Mucosa of gallbladder (tissue), 1 donor: ENCODE measurements around the gene RASSF5. TPM values are rescaled to one million over a fixed set of nuclear protein-coding genes. Genes with fewer than 3 reads are reported as not detected.

Experiments used
- DNase-seq: peaks from one replicate; pipeline ENCODE4 v3.0.0-alpha.2; 2020; ENCODE audit warnings: low spot score
- total RNA-seq: library from RNA; stranded (reverse); gene quantifications from one replicate; pipeline ENCODE4 v1.2.1, GENCODE V29; 2021
- donor health status: DM: no; HTN: no; CAD: no.

The RASSF5 gene
- total RNA-seq, 1 donor from 2014 or later: 49.5 TPM

DNA sequence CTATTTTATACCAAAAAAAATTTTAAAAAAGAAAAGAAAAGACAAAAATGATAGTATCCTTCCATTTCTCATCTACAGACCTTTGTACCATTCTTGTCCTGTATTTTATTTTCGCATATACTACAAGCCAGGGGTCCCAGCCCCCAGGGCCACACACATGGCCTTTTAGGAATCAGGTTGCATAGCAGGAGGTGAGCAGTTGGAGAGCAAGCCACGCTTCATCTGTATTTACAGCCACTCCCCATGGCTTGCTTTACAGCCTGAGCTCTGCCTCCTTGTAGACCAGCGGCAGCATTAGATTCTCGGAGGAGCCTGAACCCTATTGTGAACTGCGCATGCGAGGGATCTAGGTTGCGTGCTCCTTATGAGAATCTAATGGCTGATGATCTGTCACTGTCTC is 39.8 kb downstream of the RASSF5 start:
- DNase-seq: no peak

DNA sequence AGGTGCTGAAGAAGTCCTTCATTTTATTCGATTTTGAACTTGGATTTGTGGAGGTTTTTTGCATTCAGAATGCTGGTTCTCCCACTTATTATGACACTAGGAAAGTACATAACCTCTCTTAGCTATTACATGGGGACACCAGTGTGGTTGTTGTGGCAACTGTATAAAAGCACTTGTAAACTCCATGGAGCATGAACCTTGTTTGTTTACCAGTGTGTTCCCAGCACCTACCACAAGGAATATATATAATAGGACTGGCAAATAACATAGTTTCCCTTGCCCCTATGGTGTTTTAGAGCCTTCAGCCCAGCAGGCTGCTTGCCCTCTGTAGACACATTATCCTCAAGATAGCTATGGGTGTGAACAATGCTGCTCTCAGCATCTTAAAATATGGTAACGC is 43.1 kb downstream of the RASSF5 start:
- no peak for DNase-seq

DNA sequence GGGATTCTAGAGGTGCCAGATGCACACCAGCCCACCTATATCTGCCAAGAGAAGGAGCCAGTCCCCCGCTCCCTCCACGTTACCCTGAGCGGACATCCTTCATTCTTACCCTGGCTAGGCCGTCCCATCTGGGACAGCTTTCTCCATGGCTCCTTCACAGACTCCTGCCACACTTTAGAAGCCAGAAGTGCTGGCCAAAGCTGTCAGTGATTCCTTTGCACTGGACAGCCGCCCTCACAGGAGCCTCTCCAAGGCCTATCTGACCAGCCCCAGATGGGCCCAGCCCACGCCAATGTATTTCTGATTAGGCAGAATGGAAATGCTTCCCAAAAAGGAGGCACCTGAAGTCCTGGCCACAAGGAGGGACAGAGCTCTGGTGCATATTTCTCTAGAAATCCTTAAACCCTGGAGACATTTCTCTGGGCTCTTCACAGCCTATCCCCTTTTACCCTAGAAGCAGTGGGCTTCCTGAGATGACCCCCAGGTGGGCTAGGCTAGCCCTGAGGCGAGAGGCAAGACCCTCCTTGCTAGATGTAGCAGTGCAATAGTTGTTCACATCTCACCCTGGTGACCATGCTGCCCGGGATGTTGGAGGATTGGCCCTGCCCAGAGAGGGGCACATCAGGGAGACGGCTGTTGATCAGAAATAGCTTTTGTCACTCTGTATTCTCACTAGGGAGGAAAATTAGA is 44.1 kb downstream of the RASSF5 start:
- DNase-seq: no peak

DNA sequence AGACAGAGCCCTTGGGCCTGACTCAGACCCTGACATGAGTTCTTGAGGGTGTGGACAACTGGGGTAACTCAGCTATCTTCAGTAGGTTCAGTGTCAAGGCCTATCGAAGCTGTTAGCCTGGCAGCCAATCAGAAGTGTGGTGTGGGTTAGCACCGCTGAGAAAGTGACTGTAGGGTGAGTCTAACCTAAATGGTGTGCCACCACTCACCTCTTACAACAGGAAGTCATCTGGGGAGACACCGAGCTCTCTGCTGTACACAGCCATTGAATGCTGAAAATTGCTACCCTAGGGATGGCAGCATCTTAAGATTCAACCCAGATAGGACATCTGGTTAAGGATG is 44.6 kb downstream of the RASSF5 start:
- DNase-seq: no peak

DNA sequence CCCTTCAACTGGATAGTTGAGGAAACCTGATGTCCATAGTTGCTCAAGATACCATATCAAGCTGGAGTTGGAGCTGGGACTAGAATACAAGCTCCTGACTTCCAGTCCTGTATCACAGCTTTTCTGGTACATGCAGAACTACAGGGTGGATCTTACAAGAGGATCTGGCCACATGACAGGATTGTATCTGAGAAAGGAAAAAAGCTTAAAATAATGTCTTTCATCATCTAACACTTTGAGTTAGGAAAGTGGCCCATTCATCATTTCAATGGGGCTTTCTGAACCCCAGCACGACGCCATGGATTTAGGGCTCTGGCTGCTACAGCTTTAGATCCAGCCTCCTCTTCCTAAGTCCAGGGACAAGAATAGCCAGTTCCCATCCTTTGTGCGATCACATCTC is 46.9 kb downstream of the RASSF5 start:
- DNase-seq: no peak

DNA sequence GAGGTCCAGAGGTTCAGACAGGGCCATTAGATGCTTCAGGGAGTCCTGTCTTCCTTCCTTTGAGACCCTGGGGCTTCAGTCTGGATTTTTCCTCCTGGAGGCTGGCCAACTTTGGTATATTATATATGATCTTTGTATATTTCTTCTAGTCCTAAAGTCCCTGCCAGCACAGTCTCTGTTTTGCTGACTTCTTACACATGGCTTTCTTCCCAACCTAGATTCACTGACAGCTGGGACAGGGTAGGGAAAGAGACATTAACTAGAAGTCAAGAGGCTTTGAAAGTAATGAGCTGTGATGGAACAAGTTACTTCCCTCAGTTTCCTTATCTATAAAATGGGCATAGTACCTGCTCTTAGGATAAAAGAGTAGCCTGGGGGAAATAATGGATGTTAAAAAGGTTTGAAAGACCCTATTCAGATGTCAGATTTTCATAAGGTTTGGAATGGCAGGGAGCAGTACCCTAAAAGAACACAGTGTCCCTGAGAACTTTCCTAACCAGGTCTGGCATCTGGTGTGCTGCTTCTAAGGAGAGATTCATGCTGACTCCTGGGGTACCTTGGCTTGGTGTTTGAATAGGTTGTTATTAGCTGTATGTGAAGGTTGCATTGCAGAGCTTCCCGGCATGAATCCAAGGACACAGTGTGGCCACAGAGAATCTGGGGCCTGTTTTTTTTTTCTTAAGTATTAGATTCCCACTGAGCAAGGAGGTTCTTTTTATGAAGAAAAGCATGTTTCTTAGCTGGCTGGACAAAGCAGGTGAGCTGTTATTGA is 47.6 kb downstream of the RASSF5 start:
- DNase-seq: no peak

DNA sequence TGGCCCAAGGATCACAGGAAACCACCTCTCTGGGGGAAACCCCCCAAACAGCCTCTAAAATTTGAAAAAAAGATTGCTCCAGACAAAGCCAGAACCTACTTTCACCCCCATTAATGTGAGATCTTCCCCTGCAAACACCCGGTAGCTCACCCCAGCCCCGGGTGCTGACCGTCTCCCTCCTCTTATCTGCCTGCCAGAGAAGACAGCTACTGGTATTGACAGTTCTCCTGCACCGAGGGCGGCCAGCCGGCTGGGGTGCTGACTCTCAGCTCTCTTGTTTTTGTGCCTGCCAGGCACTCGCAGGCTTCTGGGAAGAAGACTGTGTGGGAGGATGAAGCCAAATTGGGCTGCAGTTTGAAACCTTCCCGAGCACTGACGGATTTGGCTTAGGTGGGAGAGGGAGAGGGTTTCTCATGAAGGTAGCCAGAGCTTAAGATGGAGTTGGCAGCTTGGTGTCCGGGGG is 48.2 kb downstream of the RASSF5 start:
- peak; percentile 41 for DNase-seq

DNA sequence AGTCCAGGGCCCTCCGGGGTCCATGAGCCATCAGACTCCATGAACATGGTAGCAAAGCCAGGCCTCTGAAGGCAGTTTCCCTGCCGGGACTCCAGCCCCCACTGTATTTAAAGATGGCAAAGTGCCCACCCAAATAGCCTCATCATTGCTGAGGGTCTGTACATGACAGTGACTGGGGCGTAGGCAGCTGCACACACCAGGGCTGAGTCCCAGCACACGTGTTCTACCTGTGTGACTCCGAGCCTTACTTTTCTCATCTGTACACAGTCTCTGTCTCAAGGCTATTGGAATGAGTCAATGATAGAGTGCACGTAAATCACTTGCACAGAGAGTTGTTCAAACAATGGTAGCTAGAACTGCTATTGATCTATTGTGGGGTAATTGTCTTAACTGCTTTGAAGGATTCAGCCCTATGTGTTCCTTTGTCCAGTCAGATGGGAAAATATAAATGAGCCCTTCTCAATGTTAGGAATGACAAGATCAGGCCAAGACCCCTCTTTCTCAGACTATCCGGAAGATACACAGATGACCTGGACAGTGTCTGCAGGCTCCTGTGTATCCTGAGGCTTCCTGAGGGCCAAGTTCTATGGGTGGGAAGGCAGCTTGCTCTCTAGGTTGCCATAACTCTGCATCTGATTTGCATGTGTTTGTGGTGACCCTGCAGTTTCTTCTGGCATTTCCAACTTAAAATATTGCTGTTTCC is 48.9 kb downstream of the RASSF5 start:
- peak; percentile 28 for DNase-seq

DNA sequence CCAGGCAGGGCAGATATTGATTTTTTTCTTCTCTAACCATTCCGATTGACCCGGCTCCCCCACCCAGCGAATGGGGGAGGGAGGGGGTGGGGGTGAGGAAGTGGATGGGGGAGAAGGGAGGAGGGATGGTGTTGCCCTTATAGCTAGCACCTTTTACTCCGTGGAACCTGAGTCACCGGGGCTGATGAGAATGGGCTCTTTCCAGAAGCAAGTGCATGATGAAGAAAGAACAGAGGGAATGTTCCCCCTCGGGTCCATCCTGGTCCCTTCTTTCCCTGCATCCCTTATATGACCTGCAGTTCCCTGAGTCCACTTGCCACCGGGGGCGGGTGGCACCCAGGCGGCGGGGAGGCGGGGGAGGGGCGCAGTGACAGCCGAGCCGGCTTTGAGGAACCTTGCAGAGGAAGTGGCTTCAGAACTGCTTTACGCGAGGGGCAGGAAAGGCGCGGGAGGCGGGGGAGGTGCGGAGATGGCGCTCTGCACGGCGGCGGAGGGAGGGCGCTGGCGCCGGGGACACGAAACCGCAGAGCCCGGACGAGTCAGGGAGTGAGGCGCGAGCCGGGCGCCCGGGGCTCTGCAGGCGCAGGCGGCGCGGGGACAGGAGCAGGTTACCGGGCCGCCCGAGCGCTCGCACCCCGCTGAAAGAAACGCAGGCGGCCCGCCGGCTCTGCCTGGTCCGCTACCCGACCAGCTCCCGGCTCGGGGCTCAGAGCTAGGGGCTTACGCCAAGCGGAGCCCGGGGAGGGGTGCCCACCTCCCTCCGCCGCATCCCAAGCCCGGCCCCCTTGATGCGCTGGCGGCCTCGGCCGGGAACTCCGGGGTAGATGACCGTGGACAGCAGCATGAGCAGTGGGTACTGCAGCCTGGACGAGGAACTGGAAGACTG is 49.7 kb downstream of the RASSF5 start:
- peak; percentile 82 for DNase-seq

DNA sequence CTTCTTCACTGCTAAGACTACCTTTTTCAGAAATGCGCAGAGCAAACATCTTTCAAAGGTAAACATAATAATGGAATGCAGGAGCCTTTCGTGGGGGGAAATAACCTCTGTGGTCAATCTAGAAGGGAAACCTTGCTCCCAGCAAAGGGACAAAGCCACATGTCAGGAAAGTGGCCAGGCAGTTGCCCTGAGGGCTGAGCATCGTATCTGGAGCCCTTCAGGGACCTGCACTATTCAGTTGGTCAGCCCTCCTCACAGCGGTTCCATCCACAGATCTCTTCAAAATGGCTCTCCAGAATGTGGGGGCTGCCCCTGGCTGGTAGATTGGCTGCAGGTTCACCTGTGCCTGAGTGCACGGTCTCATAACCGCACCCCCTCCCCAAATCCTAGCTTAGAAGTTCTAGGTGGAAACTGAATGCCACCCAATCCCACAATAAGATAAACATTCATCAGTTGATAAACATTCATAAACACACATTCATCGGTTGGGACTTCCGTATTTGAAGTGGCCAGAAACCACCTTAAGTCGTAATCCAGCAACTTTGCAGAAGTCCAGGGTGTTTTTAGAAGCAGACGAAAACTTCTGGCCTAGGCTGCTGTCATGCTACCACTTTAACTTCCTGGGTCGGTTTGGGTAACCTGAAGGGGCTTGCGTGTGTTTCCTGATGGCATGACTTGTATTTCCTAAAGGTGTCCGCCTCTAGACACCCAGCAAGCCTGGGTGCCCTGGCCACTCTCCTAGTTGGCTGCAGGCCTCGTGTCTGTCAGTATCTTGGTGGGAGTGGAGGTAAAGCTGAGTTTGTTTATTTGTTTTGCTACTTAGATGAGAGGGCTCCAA is 50.5 kb downstream of the RASSF5 start:
- DNase-seq: peak; percentile 37

DNA sequence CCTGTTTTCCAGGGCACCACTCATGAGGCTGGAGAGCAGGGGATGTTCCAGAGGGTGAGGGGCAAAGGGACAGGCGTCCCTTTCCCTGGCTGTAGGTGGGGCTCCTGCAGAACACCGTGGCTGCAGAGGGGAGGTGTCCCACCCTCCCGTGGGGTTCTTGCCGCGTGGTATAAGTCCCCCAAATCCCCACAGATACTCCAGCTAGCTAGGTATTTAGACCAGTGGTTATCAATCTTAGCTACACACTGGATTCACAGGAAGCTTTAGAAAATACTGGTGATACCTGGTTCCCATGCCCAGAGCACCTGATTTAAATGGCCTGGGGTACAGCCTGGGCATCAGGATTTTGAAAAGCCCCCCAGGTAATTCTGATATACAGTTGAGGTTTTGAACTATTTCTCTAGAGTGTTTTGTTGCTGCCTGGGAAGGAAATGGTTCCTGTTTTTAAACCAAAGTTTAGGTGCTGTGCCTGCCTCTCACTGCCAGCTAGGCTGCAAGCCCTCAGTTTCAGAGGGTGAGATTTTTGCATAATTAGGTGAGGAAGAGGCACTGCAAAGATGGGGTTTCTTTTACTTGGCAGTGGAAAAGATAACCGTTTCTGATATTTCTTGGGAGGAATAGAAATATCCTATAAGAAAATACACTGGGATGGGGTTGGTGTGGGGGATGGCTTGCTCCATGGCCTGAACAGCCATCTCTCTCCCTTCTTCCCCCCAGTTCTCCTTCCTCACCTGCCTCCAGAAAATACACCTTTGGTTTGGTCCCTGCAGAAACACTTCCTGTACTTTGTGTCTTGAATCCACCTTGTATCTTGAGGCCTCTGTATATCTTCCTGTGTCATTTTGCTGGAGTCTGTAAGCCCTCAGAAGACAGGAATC is 51.7 kb downstream of the RASSF5 start:
- no peak for DNase-seq

DNA sequence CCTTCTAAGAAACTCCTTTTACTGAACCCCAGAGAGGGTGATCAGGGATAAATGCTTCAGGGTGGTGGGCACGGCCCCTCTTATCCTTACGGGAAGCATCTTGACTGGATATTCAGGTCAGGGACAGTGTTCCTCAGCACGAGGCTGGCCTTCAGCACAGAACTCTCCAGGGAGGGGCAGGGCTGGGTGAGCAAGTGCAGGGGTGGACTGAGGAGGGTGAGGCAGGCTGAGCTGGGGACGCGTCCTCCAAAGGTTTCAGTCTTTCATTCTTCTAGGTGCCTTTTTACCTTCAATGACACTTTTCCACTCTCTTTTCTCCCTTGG is 52.3 kb downstream of the RASSF5 start:
- DNase-seq: no peak

DNA sequence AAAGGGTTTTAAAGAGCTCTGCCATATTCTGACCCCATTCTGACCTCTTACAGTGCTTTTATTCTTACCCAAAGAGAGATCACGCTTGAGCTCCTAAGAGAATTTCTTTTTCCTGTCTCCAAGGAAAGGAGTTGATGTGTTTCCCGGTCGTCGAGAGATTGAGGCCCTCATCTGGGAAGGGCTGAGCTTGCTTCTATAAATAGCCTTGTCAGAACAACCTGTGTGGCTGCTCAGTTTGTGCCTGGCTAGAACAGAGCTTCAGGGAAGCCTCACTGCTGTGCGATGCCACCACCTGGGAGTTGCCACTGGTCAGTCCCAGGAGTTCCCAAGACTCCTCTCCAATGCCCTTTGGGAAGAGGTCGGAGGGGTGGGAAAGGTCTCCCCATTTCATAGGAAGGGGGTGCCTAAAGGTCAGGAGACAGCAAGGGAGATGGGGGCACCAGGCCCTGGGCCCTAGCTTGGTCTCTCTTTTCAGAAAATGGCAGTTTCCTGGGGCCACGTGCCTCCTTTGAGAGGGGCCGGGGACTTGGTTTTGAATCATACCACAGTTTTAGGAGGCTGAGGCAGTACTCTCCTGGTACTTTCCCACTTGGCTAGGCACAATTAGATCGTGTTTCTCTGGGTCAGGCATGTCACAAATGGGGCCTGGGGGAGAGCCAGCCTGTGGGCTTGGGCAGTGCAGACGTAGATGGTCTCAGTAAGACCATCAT is 52.8 kb downstream of the RASSF5 start:
- DNase-seq: no peak

DNA sequence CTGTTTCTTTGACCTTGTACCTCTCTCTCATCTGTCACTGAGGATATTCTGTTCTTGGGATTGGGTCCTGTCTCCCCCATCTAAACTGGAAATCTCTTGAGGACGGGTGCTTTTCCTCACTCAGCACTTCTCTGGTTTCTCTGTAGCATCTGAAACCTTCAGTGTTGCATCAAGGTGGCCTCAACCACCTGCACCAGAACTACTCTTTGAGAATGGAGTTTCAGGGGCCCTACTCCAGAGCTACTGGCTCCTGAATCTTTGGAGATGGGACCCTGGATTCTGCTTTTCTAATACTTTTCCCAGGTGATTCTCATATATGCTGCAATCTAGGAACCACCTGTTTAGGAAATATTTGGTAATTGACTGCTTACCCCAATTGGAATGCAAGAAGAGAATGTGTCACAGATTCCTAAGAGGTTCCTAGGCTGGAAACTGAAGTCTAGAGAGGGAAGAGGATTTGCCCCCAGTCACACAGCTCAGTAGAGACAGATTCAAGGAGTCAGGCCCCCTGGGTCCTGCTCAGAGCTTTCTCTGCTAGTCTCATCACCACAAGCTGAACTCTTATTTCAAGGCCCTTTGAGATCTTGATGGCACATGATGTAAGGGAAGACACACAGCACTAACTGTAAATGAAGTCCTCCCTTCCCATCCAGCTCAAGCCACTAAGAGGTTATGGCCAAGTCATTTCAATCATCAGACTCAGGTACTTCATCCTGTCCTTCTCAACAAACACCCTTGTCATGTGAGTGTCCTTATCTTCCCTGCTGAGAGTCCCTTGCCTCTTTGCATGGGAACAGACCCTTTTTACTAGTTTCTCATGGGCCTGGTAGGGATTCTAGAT is 56.3 kb downstream of the RASSF5 start:
- DNase-seq: no peak

DNA sequence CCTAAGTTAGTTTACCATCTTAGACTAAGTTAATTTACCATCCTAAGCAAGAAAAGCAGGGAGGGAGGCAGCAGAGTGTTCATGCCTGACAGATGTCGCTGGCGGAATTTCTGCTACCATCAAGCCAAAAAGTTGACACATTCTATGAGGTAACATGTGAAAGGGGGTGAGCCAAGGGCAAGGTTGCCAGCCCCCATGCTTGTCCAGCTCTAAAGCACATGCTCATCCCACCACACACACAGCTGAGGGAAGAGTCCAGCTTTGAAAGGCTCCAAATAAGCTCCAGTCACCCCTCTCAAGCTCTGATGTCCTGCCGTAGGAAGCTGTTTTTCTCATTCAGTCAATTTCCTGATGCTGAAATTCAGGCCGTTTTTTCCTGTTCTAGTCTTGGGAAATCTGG is 58.7 kb downstream of the RASSF5 start:
- no peak for DNase-seq

DNA sequence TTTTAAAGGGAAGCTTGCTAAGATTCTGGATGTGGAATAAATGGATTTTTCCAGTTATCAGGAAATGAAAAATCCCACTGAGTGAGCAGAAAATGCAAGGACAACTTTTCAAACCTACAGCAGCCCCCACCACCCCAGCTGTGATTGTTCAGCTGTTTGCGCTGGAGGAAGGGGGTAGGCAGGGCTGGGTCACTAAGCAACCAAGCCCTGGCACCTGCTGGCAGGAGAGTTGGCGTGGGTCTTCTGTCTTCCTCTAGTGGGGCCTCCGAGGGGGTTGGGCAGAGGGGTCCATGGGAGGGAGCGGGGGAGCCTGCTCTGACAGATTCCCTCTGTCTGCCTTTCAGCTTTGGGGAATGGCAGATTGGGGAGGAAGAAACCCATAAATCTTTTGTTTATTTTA is 59.7 kb downstream of the RASSF5 start:
- DNase-seq: no peak

DNA sequence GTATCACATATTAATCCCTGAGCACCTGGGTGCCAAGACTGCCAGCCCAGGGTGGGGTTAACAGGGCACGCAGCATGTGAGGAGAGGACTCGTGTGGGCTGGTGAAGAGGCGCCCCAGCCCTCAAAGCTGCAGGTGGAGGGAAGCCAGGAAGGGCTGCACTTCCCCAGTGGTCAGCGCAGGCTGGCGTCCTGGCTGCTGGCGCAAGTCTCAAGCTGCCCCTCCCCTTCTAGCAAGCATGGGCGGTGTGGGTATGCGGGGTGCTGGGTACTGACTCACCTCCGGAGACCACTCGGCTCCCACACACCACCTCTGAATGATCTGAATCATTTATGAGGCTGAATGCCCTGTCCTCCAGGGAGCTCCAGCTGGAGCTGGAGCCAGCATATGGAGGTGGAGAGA is 60.9 kb downstream of the RASSF5 start:
- no peak for DNase-seq

DNA sequence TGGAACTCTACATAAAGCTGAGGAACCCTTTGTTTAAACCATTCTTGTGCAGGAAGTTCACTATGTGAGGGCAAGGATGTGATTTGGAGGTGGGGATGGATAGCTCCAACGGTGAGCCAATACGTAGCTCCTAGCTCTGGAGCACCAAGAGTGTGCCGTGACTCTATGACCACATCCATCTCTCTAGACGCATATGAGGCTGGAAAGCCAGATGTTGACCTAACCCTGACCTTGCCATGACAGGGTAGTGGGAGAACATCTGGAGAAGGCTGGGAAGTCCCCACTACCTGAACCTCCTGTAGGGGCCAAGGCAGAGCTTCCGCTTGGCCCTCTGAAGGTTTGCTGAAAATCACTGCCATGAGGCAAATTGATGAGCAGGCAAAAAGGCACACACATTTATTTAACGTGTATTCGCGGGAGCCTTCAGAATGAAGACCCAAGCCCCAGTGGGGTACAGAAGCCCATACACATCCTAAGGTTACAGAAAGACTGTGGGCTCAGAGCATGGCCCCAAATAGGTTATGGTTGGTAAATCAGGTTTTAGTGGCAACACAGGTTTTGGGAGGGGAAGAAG is 61.5 kb downstream of the RASSF5 start:
- no peak for DNase-seq
